K562 (cell line): ENCODE data around the gene PTGR1. TPM values are rescaled to one million over a fixed set of nuclear protein-coding genes. Genes with fewer than 3 reads are reported as not detected.

Experiments
- ATAC-seq: fragments of 200-7000 bp; cut with Tn5 transposase; 3 replicates; pipeline ENCODE4 v1.9.1; 2020; ENCODE audit warnings: moderate library complexity
- BruUV-seq: library from RNA; stranded (reverse); fragments of 400-500 nt; replicated peaks from 2 replicates; lab custom pipeline; 2021; lab: Mats Ljungman, UMichigan
- CTCF ChIA-PET: fragments of 300-600 bp; formaldehyde crosslinking; extraction: SDS; loops from one replicate; lab custom pipeline; 2021; ENCODE audit warnings: low intra/inter-chr PET ratio; lab: Yijun Ruan, JAX
- POLR2A ChIA-PET: fragments of 300-600, 350-650 bp; sonication (Branson Sonifier 250); formaldehyde crosslinking; extraction: SDS; loops from one replicate; lab custom pipeline; 2021; ENCODE audit warnings: antibody characterized with exemption, inconsistent platforms; lab: Yijun Ruan, JAX
- DNase-seq, 4 experiments: peaks; one replicate each; pipeline versions ENCODE4 v3.0.0 to v3.0.0-alpha.2; 2011 to 2018; ENCODE audit warnings: low spot score in 3 of 4, mixed read lengths in 3 of 4; ENCODE audit errors: extremely low read depth in 1 of 4
- FAIRE-seq: peaks from 2 replicates; lab custom pipeline; 2011; peaks lifted over from hg19 to GRCh38; lab: Jason Lieb, UNC
- H2AFZ ChIP-seq: 2 replicates; pipeline ENCODE4 v1.6.0; 2011; ENCODE audit warnings: low read depth, low read length, control low read depth, inconsistent platforms
- H3K27ac ChIP-seq: fragments of 200-600 bp; 3 replicates; pipeline ENCODE4 v1.8.0; 2011; ENCODE audit warnings: low read depth, mild to moderate bottlenecking, control low read depth, inconsistent platforms, low read length, moderate library complexity, mixed read lengths; ENCODE audit errors: extremely low read depth
- H3K27me3 ChIP-seq, 2 experiments: fragments of 300-600 bp in 1 of 2; 2 replicates in 1 of 2; 3 replicates in 1 of 2; pipeline versions ENCODE4 v1.6.0 to v1.8.0; 2011; ENCODE audit warnings: inconsistent platforms in 2 of 2, low read length in 2 of 2, mild to moderate bottlenecking in 1 of 2, mixed read lengths in 1 of 2, moderate library complexity in 1 of 2; ENCODE audit not compliant: control insufficient read depth in 2 of 2, insufficient read depth in 2 of 2
- H3K36me3 ChIP-seq: fragments of 300-600 bp; 3 replicates; pipeline ENCODE4 v1.8.0; 2011; ENCODE audit warnings: mild to moderate bottlenecking, low read length, inconsistent platforms; ENCODE audit not compliant: control insufficient read depth, insufficient read depth
- H3K4me1 ChIP-seq, 2 experiments: fragments of 200-600 bp in 1 of 2; replicated peaks in 1 of 2; 2 replicates in 1 of 2; 3 replicates in 1 of 2; pipeline versions ENCODE4 v1.5.1 to v1.8.0; 2011; ENCODE audit warnings: inconsistent platforms in 2 of 2, low read length in 2 of 2, mild to moderate bottlenecking in 1 of 2, mixed read lengths in 1 of 2, moderate library complexity in 1 of 2; ENCODE audit not compliant: control insufficient read depth in 2 of 2, insufficient read depth in 2 of 2
- H3K4me2 ChIP-seq: 2 replicates; pipeline ENCODE4 v1.6.1; 2011; ENCODE audit warnings: low read length, control low read depth, inconsistent platforms, mixed read lengths; ENCODE audit not compliant: insufficient read depth
- H3K4me3 ChIP-seq: fragments of 200-600 bp; sonication (generic), shearing (Covaris generic); 2 replicates; pipeline ENCODE4 v1.5.1; 2016; ENCODE audit warnings: control low read depth, inconsistent platforms
- H3K79me2 ChIP-seq: fragments of 200-600 bp; 3 replicates; pipeline ENCODE4 v1.8.0; 2011; ENCODE audit warnings: low read length, inconsistent platforms; ENCODE audit not compliant: control insufficient read depth, insufficient read depth
- H3K9ac ChIP-seq, 2 experiments: 2 replicates each; pipeline versions ENCODE4 v1.6.0 to v1.6.1; 2011; ENCODE audit warnings: low read depth in 2 of 2, low read length in 2 of 2, control low read depth in 1 of 2, inconsistent platforms in 1 of 2, mild to moderate bottlenecking in 1 of 2, mixed read lengths in 1 of 2; ENCODE audit not compliant: insufficient read depth in 1 of 2
- H3K9me1 ChIP-seq: one replicate; pipeline ENCODE4 v1.6.0; 2011; ENCODE audit warnings: inconsistent platforms, mild to moderate bottlenecking, low read length, moderate library complexity; ENCODE audit not compliant: control insufficient read depth, insufficient read depth
- H3K9me3 ChIP-seq: replicated peaks from 2 replicates; pipeline ENCODE4 v1.5.1; 2011; ENCODE audit warnings: low read depth, low read length, inconsistent platforms; ENCODE audit not compliant: control insufficient read depth, insufficient read depth
- H4K20me1 ChIP-seq: replicated peaks from 2 replicates; pipeline ENCODE4 v1.6.1; 2011; ENCODE audit warnings: low read length, inconsistent platforms, mixed read lengths; ENCODE audit not compliant: control insufficient read depth, insufficient read depth
- BCOR ChIP-seq: fragments of 450-650 bp; IDR thresholded peaks from 2 replicates; pipeline ENCODE4 v1.6.1; 2016
- BDP1 ChIP-seq: IDR thresholded peaks from 3 replicates; pipeline ENCODE4 v1.6.1; 2011; ENCODE audit not compliant: insufficient read length, insufficient read depth
- CREM ChIP-seq: IDR thresholded peaks from 2 replicates; pipeline ENCODE4 v1.6.1; 2014; ENCODE audit warnings: antibody characterized with exemption, low read depth
- GTF2A2 ChIP-seq: IDR thresholded peaks from 2 replicates; pipeline ENCODE4 v1.6.1; 2016; ENCODE audit warnings: mild to moderate bottlenecking, missing genetic modification characterization, missing compliant biosample characterization
- HDAC8 ChIP-seq: fragments of 450-650 bp; IDR thresholded peaks from 2 replicates; pipeline ENCODE4 v1.6.1; 2016; ENCODE audit warnings: mild to moderate bottlenecking, missing genetic modification characterization, moderate library complexity, missing compliant biosample characterization
- IFI16 ChIP-seq: fragments of 250-450 bp; sonication (Bioruptor Pico); IDR thresholded peaks from 2 replicates; pipeline ENCODE4 v2.1.2; 2022; ENCODE audit warnings: mild to moderate bottlenecking, inconsistent platforms
- JUN ChIP-seq, 2 experiments: sonication (generic) in 1 of 2; formaldehyde crosslinking in 1 of 2; IDR thresholded peaks; 2 replicates each; pipeline versions ENCODE4 v1.6.1 to v1.8.0; 2012 to 2022; ENCODE audit warnings: borderline replicate concordance in 2 of 2, mild to moderate bottlenecking in 2 of 2, improper control_type of control experiment in 1 of 2, low read depth in 1 of 2, low read length in 1 of 2, missing genetic modification reagents in 1 of 2
- MYBL2 ChIP-seq, 2 experiments: fragments of 450-650 bp in 1 of 2; sonication (generic) in 1 of 2; formaldehyde crosslinking in 1 of 2; IDR thresholded peaks; 2 replicates each; pipeline versions ENCODE4 v1.6.1 to v1.8.1; 2017 to 2022; ENCODE audit warnings: borderline replicate concordance in 1 of 2, inconsistent platforms in 1 of 2, low read depth in 1 of 2, mild to moderate bottlenecking in 1 of 2, missing genetic modification reagents in 1 of 2, moderate library complexity in 1 of 2
- NFE2L1 ChIP-seq: fragments of 450-650 bp; IDR thresholded peaks from 2 replicates; pipeline ENCODE4 v1.6.1; 2016; ENCODE audit warnings: missing genetic modification characterization, low read depth, mild to moderate bottlenecking, missing compliant biosample characterization, moderate library complexity, borderline replicate concordance
- NFRKB ChIP-seq: fragments of 450-650 bp; IDR thresholded peaks from 2 replicates; pipeline ENCODE4 v1.6.1; 2016; ENCODE audit warnings: low read depth
- NFYB ChIP-seq: IDR thresholded peaks from 2 replicates; pipeline ENCODE4 v1.6.1; 2011; ENCODE audit warnings: mild to moderate bottlenecking, moderate library complexity; ENCODE audit not compliant: insufficient read length; ENCODE audit errors: extremely low read depth
- RBFOX2 ChIP-seq: fragments of 200-400 bp; formaldehyde crosslinking; IDR thresholded peaks from 2 replicates; pipeline ENCODE4 v1.6.1; 2017; ENCODE audit warnings: low read depth, mild to moderate bottlenecking, low read length, moderate library complexity
- RFX5 ChIP-seq: IDR thresholded peaks from 2 replicates; pipeline ENCODE4 v1.6.1; 2011; ENCODE audit warnings: low read depth, mild to moderate bottlenecking, improper control_type of control experiment, low read length
- SMAD2 ChIP-seq: fragments of 150-350 bp; IDR thresholded peaks from 2 replicates; pipeline ENCODE4 v1.6.1; 2014; ENCODE audit warnings: low read depth, mild to moderate bottlenecking, low read length
- SMAD4 ChIP-seq: fragments of 250-450 bp; sonication (Bioruptor Pico); conservative IDR thresholded peaks from 2 replicates; pipeline ENCODE4 v1.8.0; 2021; ENCODE audit warnings: inconsistent platforms, mild to moderate bottlenecking, moderate library complexity
- SNIP1 ChIP-seq: fragments of 450-650 bp; IDR thresholded peaks from 2 replicates; pipeline ENCODE4 v1.7.1; 2017; ENCODE audit warnings: low read depth, mild to moderate bottlenecking
- STAG1 ChIP-seq: sonication (generic); formaldehyde crosslinking; IDR thresholded peaks from 2 replicates; pipeline ENCODE4 v1.5.0; 2020; ENCODE audit warnings: missing genetic modification reagents, borderline replicate concordance
- ZKSCAN8 ChIP-seq: fragments of 200-800 bp; sonication (Bioruptor generic); IDR thresholded peaks from 2 replicates; pipeline ENCODE4 v1.6.1; 2016; ENCODE audit warnings: missing genetic modification characterization, missing compliant biosample characterization
- ZNF316 ChIP-seq: fragments of 450-650 bp; IDR thresholded peaks from 2 replicates; pipeline ENCODE4 v1.6.1; 2016
- ZNF507 ChIP-seq: conservative IDR thresholded peaks from 2 replicates; pipeline ENCODE4 v1.6.1; 2017; ENCODE audit warnings: missing genetic modification characterization, missing compliant biosample characterization
- ZNF785 ChIP-seq: fragments of 250-450 bp; sonication (Bioruptor Pico); IDR thresholded peaks from 2 replicates; pipeline ENCODE4 v1.4.0; 2020; ENCODE audit warnings: mild to moderate bottlenecking
- whole genome bisulfite sequencing: fragments of 100-300 bp; shearing (Covaris generic); methylation state at CpG from one replicate; pipeline ENCODE4 v1.1.6; 2016; ENCODE audit warnings: low coverage, mixed read lengths; ENCODE audit not compliant: insufficient coverage; ENCODE audit errors: missing lambda C conversion rate; 5-methylcytosine and 5-hydroxymethylcytosine counted together
- in situ Hi-C: fragments of 300-500 bp; cut with MboI; formaldehyde crosslinking; loops from 4 replicates; pipeline ENCODE4 v1.15.0; 2018; ENCODE audit warnings: inconsistent platforms, mixed read lengths
- intact Hi-C: fragments of 100-400 bp; cut with micrococcal nuclease; formaldehyde crosslinking; loops from 2 replicates; pipeline ENCODE4 v1.14.2; 2022
- polyA plus RNA-seq, 8 experiments: library from polyadenylated mRNA; depleted of rRNA in 4 of 8; stranded (reverse) in 5 of 8; unstranded in 3 of 8; fragments of >200 nt; fragmentation: Nextera tagmentation in 2 of 8; fragmentation: Illumina TruSeq in 1 of 8; extraction: Ambion mirVana in 2 of 8; extraction: Trizol in 1 of 8; gene quantifications; 2 replicates each; pipeline versions ENCODE4 v1.2.1 to v1.2.3, GENCODE V29; 2011 to 2014; ENCODE audit warnings: inconsistent platforms in 1 of 8, missing spikeins in 1 of 8
- total RNA-seq, 7 experiments: library from RNA; depleted of rRNA in 6 of 7; stranded (reverse); fragments of >200 nt in 6 of 7; fragmentation: Illumina TruSeq in 2 of 7; extraction: Trizol in 2 of 7; gene quantifications; 2 replicates each; pipeline versions ENCODE4 v1.2.1 to v1.2.3, GENCODE V29; 2011 to 2021; ENCODE audit warnings: low replicate concordance in 1 of 7

The PTGR1 gene
- total and polyA plus RNA-seq, 9 of the 15 experiments (the other 6 are each of a cell fraction or from before 2014, with no cell fraction given), result 0.22 TPM; not detected in 8

DNA sequence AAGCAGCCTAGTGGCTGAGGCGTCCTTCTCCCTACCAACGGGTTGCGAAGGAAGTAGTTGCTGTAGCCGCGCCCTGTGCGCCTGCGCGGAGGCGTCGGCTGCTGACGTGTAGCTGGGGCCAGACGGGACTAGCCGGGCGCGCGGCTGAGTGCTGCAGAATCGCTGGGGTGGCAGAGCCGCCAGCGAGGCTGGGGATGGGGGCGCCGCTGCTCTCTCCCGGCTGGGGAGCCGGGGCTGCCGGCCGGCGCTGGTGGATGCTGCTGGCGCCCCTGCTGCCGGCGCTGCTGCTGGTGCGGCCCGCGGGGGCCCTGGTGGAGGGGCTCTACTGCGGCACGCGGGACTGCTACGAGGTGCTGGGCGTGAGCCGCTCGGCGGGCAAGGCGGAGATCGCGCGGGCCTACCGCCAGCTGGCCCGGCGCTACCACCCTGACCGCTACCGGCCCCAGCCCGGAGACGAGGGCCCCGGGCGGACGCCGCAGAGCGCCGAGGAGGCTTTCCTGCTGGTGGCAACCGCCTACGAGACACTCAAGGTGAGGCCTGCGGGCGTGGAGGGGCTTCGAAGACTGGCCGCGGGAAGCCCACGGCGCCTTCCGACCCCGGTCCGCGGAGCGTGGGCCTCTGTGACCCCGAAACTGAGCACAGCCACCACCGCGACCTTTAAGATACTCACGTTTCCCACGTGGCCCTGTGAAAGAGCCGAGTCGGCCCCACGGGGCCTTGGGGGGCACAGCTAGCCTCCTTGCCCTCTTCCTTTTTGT lies 31.9 kb upstream of the PTGR1 start, which contains the start of gene DNAJC25:
DNAJC25 (plus strand) TSS at position 121 of the 758 bp plus-strand sequence; CDS start at position 195, 74 bp downstream.
- peak within 1 kb of the TSS; percentile 97 for H3K4me3 ChIP-seq
- POLR2A ChIA-PET, result interaction anchor here (0.5 to 1.1 kb wide), 7 partner anchors 12 to 748 kb away, joined by 3 to 4 read pairs (median 3); partner anchors contain the start of genes GNG10 and HSDL2
- H3K9me1 ChIP-seq, result peaks cover 10% of the 10 kb centered on the region
- in situ Hi-C loops (no loop called here), intact Hi-C loops (loop anchor here (5.0 to 10.0 kb wide), 2 partner anchors 39 to 147 kb away; partner anchors contain the start of gene ECPAS)
- peaks cover 30% of the 10 kb centered on the region; the same call in 2 of the 3 replicates for H3K36me3 ChIP-seq
- H3K4me1 ChIP-seq, result peaks cover 6 to 21% of the 10 kb centered on the region in 2 experiments
- DNase-seq (peak; percentile 98 to 99 (median 98)), FAIRE-seq (peak; percentile 98), ATAC-seq (peak; percentile 97)
- H3K27me3 ChIP-seq, result no peaks in the 10 kb centered on the region
- H3K9me3 ChIP-seq, result no peaks in the 10 kb centered on the region
- peaks cover 9% of the 10 kb centered on the region for H4K20me1 ChIP-seq
- CTCF ChIA-PET, result interaction anchor here (0.7 kb wide), 1 partner anchor 1678 kb away, joined by 3 read pairs; no protein-coding TSS in a partner anchor
- peak within 1 kb of the TSS; percentile 93 for H3K9ac ChIP-seq
- peak within 1 kb of the TSS; percentile 95 for H3K4me2 ChIP-seq
- H3K27ac ChIP-seq, result peak within 1 kb of the TSS; percentile 81
- H2AFZ ChIP-seq, result peak within 1 kb of the TSS; percentile 100
- H3K79me2 ChIP-seq, result peaks cover 58% of the 10 kb centered on the region
- under 1% methylated on average over 64 of the region's 79 CpGs for WGBS
- BruUV-seq, result no TSS peak
- no peak for TF ChIP-seq MYBL2 (IDR thresholded peaks at IDR 0.05; ENCODE audit: low read depth)
- TF ChIP-seq MYBL2 (CRISPR knock-in tag; IDR thresholded peaks at IDR 0.05; ENCODE audit: borderline replicate concordance), result no peak
- no peak for TF ChIP-seq BCOR
- TF ChIP-seq CREM, result peak; percentile 97
- TF ChIP-seq SMAD2, result no peak
- no peak for TF ChIP-seq ZNF316
- TF ChIP-seq ZNF507, result no peak
- no peak for TF ChIP-seq NFYB
- 0 out of 2 replicates have a peak, but pooled peaks have one; percentile 40 for TF ChIP-seq STAG1 (CRISPR knock-in tag)
- TF ChIP-seq NFE2L1 (tag), result no peak
- TF ChIP-seq ZKSCAN8 (CRISPR knock-in tag), result no peak
- TF ChIP-seq SMAD4 (CRISPR knock-in tag), result peak; percentile 70; the same call in 1 of the 2 replicates
- no peak for TF ChIP-seq RFX5
- TF ChIP-seq IFI16 (CRISPR knock-in tag), result no peak
- no peak for TF ChIP-seq NFRKB
- no peak for TF ChIP-seq BDP1
- TF ChIP-seq SNIP1, result no peak
- no peak for TF ChIP-seq GTF2A2 (tag)
- TF ChIP-seq JUN (IDR thresholded peaks at IDR 0.05; ENCODE audit: borderline replicate concordance, low read depth, low read length), result no peak
- TF ChIP-seq JUN (CRISPR knock-in tag; IDR thresholded peaks at IDR 0.05; ENCODE audit: borderline replicate concordance), result peak; percentile 40; the same call in 1 of the 2 replicates
- peak; percentile 99 for TF ChIP-seq RBFOX2
- no peak for TF ChIP-seq HDAC8 (tag)
- no peak for TF ChIP-seq ZNF785
